ENCODE results near the gene GALNT16.
"Not testable (repeated sequence)": the region's sequence is repeated elsewhere in the genome, so short reads cannot be mapped to it uniquely, and the experiment has no call there.

Gene GALNT16

GRCh38 chr14:69363055-69363454 lies 103.1 kb downstream of the GALNT16 start:
- no peak for DNase-seq (ENCODE audit: low read depth in 2 of 2)

DNA sequence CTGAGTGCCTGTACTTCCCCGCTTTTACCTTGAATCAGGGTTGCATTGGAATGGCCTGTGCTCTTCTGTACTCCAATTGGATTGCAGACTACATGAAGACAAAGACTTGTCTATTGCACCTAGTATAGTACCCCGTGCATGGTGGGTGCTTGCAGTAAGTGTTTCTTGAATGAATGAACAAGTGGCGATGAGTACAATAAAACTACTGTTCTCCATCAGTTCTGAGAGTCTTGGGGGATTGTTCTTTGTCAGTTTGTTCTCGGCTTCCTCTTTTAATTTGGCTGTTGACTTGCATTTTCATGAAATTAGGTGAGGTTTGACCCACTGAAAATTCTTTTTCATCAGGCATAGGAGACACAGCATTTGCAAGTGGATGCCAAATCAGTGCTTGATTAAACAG lies 104.0 kb downstream of the GALNT16 start:
- no peak for DNase-seq (ENCODE audit: low read depth in 2 of 2)

GRCh38 chr14:69364378-69364777 lies 104.4 kb downstream of the GALNT16 start:
- DNase-seq (ENCODE audit: low read depth in 2 of 2): no peak

DNA sequence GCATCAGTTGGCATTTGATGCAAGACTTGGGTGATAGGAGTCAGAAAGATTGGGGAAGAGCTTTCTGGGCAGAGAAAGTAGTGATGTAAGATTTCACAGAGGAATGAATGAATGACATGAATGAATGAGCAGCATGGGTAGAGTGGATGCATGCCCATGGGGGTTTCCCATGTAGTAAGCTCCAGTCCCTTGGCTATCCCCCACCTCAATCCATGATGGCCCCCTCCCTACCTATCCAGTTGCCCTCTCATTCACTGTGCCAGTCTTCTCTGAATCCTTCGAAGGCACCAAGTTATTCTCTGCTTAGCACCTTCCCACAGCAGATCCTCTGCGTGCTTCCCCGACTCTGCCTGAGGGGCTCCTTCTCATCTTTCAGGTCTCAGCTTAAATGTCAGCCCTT lies 106.1 kb downstream of the GALNT16 start:
- DNase-seq (ENCODE audit: low read depth in 2 of 2): no peak

GRCh38 chr14:69366761-69367160 lies 106.8 kb downstream of the GALNT16 start:
- no peak for DNase-seq (ENCODE audit: low read depth in 2 of 2)

DNA sequence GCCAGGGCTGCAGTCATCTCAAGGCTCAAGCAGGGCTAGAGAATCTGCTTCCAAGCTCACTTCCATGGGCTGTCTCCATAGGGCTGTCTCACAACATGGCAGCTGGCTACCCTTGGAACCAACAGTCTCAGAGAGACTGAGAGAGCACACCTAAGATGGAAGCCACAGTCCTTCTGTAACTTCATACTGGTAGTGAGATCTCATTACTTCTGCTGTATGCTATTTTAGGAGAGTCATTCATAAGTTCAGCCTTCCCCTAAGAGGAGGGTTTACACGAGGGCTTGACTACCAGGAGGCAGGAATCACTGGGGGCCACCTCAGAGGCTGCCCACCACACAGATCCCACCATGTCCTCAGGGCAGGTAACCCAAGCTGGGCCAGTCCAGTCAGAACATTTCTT lies 108.4 kb downstream of the GALNT16 start:
- DNase-seq (ENCODE audit: low read depth in 2 of 2): no peak

- no peak for DNase-seq (ENCODE audit: low read depth in 2 of 2)
Observed at GRCh38 chr14:69370061-69370460, 110.1 kb downstream of the GALNT16 start.

GRCh38 chr14:69372146-69372545 lies 112.2 kb downstream of the GALNT16 start:
- DNase-seq (ENCODE audit: low read depth in 2 of 2): no peak

- no peak for DNase-seq (ENCODE audit: low read depth in 2 of 2)
Observed at GRCh38 chr14:69373104-69373503, 113.1 kb downstream of the GALNT16 start.

DNA sequence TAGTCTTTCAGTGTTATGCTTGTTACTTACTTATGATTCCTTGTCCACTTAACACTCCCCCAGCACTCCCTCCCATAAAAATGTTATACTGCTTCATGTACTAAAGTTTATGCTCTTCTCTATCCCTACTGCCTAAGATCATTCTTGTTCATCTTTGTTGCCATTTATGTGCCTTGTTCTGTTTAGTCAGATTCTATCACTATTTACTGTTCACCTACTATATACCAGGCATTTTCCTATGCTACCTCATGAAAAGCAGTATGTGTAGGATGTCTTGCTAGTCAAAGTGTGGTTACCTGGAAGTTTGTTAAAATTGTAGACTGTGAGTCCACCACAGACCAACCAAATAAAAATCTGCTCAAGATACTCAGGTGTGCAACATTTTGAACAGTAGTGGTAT lies 114.3 kb downstream of the GALNT16 start:
- DNase-seq (ENCODE audit: low read depth in 2 of 2): no peak

- no peak for DNase-seq (ENCODE audit: low read depth in 2 of 2)
Observed at GRCh38 chr14:69375182-69375581, 115.2 kb downstream of the GALNT16 start.

DNA sequence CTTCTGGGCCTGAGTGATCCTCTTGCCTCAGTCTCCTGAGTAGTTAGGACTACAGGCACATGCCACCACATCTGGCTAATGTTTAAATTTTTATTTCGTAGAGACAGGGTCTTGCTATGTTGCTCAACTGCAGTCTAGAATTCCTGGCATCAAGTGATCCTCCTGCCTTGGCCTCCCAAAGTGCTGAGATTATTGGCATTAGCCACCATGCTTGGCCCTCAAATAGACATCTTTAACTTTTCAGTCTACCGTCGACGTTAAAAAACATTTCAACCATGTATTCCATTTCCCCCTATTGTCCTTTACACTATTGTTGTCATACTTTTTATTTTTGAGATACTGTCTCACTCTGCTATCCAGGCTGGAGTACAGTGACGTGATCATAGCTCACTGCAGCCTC lies 115.8 kb downstream of the GALNT16 start:
- DNase-seq (ENCODE audit: low read depth in 2 of 2): no peak

DNA sequence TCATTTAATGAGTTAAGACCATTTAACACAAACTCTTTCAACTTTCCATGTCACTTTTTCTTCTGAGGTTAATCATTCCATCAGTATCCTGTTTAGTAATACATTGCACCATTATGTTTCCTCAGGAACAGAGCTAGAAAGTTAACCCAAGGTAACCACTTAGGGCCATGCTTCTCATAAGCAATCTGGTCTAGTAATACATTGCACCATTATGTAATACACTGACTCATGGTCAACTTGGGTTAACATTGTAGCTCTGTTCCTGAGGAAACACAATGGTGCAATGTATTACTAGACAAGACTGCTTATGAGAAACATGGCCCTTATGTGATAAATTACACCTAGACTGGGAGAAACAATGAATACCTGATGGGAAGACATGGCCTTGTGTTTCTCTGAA lies 116.5 kb downstream of the GALNT16 start:
- DNase-seq (ENCODE audit: low read depth in 2 of 2): no peak

- DNase-seq (ENCODE audit: low read depth in 2 of 2): no peak
Observed at GRCh38 chr14:69378274-69378673, 118.3 kb downstream of the GALNT16 start.

DNA sequence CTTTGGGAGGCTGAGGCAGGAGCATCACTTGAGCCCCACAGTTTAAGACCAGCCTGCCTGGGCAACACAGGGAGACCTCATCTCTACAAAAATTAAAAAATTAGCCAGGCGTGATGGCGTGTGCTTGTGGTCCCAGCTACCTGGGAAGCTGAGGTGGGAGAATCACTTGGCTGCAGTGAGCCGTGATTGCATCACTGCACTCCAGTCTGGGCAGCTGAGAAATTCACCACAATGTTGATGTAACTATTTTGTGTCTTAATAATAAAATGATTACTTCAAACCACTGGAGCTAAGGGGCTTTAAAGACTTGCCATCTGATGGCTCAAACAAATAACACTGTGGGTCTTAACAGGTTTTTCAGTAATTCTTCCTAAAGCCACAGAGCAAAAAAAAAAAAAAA lies 127.4 kb downstream of the GALNT16 start:
- no peak for DNase-seq (ENCODE audit: low read depth in 2 of 2)

DNA sequence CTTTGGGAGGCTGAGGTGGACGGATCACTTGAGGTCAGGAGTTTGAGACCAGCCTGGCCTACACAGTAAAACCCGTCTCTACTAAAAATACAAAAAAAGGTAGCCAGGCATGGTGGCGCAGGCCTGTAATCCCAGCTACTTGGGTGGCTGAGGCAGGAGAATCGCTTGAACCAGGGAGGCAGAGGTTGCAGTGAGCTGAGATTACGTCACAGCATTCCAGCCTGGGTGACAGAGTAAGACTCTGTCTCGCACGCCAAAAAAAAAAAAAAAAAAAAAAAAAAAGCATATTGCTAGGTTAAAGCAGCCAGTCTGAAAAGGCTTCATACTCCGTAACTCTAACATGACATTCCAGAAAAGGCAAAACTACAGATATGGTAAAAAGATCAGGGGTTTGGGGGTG lies 131.4 kb downstream of the GALNT16 start:
- not testable (repeated sequence) for DNase-seq (ENCODE audit: low read depth in 2 of 2)

GRCh38 chr14:69392481-69392880 lies 132.5 kb downstream of the GALNT16 start:
- no peak for DNase-seq (ENCODE audit: low read depth in 2 of 2)

- DNase-seq (ENCODE audit: low read depth in 2 of 2): no peak
Observed at GRCh38 chr14:69395929-69396328, 136.0 kb downstream of the GALNT16 start.

DNA sequence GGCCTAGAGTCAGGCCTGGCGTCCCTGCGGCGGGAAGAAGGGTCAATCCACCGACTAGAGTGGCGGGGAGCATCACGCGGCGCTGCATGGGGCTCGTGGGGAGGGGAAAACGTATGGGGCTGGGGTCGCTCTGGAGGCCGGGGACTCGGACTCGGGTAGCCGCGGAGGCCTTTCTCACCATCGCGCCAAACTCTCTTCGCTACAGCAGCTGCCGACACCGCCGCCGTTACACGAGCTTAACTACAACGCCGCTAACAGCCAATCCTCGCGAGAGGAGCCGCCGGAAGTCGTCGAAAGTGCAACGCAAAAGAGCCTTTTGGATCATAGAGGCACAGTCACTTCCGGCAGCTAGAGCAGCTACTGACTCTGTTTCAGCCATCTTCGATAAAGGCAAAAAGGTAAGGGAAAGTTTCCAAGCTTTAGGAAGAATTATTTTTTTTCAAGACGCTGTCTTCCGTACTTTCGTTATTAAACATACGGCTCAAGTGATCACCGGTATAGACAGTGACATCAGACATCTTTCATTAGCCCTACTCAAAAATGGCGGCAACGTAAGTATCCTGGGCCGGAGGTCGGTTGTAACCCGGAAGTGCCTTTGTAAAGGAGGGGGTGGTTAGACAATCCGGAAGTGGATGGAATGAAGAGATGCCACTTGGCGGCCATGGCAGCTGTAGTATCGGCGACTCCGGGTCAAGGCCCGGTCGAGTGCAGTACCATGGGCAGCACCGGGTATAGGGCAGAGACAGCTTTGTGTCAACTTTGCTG lies 138.3 kb downstream of the GALNT16 start, which contains the start of the genes ERH and SLC39A9:
Gene ERH (minus strand): TSS at position 247 of the 765 bp plus-strand sequence. CDS start 66 bp downstream, at position 181.
Gene SLC39A9 (plus strand): TSS at position 640 of the 765 bp plus-strand sequence. CDS start 678 bp downstream, outside the sequence.
- peak; percentile 96 for DNase-seq (ENCODE audit: low read depth in 2 of 2)

GRCh38 chr14:69398818-69399210 lies 138.9 kb downstream of the GALNT16 start:
- DNase-seq (ENCODE audit: low read depth in 2 of 2): no peak

DNA sequence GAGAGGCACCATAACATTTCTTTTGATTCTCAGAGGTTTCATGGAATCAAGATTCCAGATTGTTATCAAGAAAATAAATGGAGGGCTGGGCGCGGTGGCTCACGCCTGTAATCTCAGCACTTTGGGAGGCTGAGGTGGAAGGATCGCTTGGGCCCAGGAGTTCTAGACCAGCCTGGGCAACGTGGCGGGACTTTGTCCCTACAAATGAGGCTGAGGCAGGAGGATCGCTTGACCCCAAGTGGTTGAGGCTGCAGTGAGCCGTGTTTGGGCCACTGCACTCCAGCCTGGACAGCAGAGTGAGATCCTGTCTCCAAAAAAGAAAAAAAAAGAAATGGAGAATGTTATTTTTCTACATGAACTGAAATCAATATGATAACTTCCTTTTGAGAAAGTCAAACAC lies 139.8 kb downstream of the GALNT16 start:
- DNase-seq (ENCODE audit: low read depth in 2 of 2): no peak

DNA sequence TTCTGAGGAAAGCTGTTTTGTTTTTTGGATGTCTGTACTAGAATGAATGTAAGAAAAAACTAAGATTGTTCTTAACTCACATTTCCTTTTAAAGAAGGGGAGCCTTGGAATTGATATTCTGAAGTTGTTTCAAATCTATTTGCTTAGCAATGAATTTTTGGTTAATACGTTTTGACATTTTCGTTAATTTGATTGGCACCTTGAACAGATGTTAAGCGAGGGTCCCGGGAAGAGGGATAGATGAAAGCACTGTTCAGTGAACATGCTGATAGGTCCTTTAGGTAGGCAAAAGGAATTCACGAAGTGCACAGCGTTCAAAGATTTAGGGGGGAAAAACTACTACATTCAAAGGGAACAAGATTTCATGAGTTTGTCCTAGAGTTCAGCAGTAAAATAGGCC lies 140.2 kb downstream of the GALNT16 start:
- no peak for DNase-seq (ENCODE audit: low read depth in 2 of 2)

DNA sequence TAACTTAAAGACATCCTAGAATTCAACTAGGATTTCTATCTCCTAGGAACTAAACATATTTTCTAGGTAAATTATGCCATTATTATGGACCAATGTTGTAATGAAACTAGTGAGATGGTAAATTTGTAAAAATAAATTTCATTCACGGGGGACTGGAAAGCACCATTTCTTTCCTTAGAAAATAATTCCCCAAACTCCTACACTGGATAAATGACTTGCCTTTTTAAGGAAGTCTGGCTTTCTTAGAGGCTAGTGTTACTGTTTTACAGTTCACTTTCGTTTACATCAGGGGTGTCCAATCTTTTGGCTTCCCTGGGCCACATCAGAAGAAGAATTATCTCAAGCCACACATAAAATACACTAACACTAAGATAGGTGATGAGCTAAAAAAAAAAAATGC lies 141.9 kb downstream of the GALNT16 start:
- DNase-seq (ENCODE audit: low read depth in 2 of 2): no peak

DNA sequence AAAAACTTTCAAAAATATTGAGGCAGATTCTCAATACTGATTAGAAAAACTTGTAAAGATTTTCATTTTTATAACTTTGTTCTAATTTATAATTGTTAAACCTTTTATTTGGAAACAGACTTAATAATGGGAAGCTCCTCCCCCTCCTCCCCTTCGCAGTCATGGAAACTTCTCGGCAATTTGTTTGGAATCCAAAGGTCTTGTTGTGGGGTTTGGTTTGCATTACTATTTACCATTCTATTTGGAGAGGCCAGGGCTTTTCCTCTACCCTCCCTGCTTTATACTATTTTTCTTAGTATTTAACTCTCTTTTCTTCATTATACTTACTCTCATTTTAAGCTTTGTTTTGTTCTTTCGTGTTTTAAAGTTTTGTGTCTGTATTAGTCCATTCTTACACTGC lies 144.5 kb downstream of the GALNT16 start:
- no peak for DNase-seq (ENCODE audit: low read depth in 2 of 2)
